Astrocyte (in vitro differentiated cells and primary cell): ENCODE measurements around the gene TM9SF4. TPM values are rescaled to one million over a fixed set of nuclear protein-coding genes. Genes with fewer than 3 reads are reported as not detected.

Source experiments
- DNase-seq: peaks from one replicate; pipeline ENCODE4 v3.0.0-alpha.2; 2010; ENCODE audit warnings: low read depth
- FAIRE-seq: peaks from 2 replicates; lab custom pipeline; 2011; peaks lifted over from hg19 to GRCh38; lab: Jason Lieb, UNC
- H2AFZ ChIP-seq: 2 replicates; pipeline ENCODE4 v1.6.0; 2012; ENCODE audit warnings: low read depth, low read length, inconsistent platforms
- H3K27ac ChIP-seq: 2 replicates; pipeline ENCODE4 v1.5.1; 2011; ENCODE audit warnings: low read depth, low read length, inconsistent platforms
- H3K27me3 ChIP-seq: 2 replicates; pipeline ENCODE4 v1.6.0; 2011; ENCODE audit warnings: low read length, inconsistent platforms; ENCODE audit not compliant: insufficient read depth
- H3K36me3 ChIP-seq: 2 replicates; pipeline ENCODE4 v1.5.1; 2011; ENCODE audit warnings: low read length, inconsistent platforms; ENCODE audit not compliant: insufficient read depth
- H3K4me1 ChIP-seq: 2 replicates; pipeline ENCODE4 v1.5.1; 2011; ENCODE audit warnings: low read length, inconsistent platforms; ENCODE audit not compliant: insufficient read depth
- H3K4me2 ChIP-seq: 2 replicates; pipeline ENCODE4 v1.6.0; 2012; ENCODE audit warnings: low read length, inconsistent platforms
- H3K4me3 ChIP-seq: 2 replicates; pipeline ENCODE4 v1.5.1; 2011; ENCODE audit warnings: low read depth, mild to moderate bottlenecking, low read length, inconsistent platforms; ENCODE audit not compliant: insufficient read depth
- H3K79me2 ChIP-seq: 2 replicates; pipeline ENCODE4 v1.6.0; 2012; ENCODE audit warnings: mild to moderate bottlenecking, low read length, inconsistent platforms; ENCODE audit not compliant: insufficient read depth
- H3K9ac ChIP-seq: 2 replicates; pipeline ENCODE4 v1.6.0; 2012; ENCODE audit warnings: mild to moderate bottlenecking, low read length, inconsistent platforms
- H3K9me3 ChIP-seq: 2 replicates; pipeline ENCODE4 v1.5.1; 2012; ENCODE audit warnings: low read depth, mild to moderate bottlenecking, low read length, inconsistent platforms; ENCODE audit not compliant: insufficient read depth
- H4K20me1 ChIP-seq: 2 replicates; pipeline ENCODE4 v1.6.0; 2012; ENCODE audit warnings: low read length, inconsistent platforms; ENCODE audit not compliant: insufficient read depth
- H3K27ac Mint-ChIP-seq: one replicate; pipeline ENCODE4 v1.8.0; 2021; ENCODE audit warnings: mild to moderate bottlenecking, mixed read lengths; ENCODE audit not compliant: unreplicated experiment
- H3K27me3 Mint-ChIP-seq: one replicate; pipeline ENCODE4 v1.8.0; 2021; ENCODE audit warnings: low read depth, mixed read lengths; ENCODE audit not compliant: unreplicated experiment
- H3K36me3 Mint-ChIP-seq: one replicate; pipeline ENCODE4 v1.8.0; 2021; ENCODE audit warnings: low read depth, mixed read lengths; ENCODE audit not compliant: unreplicated experiment
- H3K4me1 Mint-ChIP-seq: one replicate; pipeline ENCODE4 v1.8.0; 2021; ENCODE audit warnings: low read depth, mixed read lengths; ENCODE audit not compliant: unreplicated experiment
- H3K4me3 Mint-ChIP-seq: one replicate; pipeline ENCODE4 v1.8.0; 2021; ENCODE audit warnings: mild to moderate bottlenecking, moderate library complexity, mixed read lengths; ENCODE audit not compliant: unreplicated experiment
- H3K9me3 Mint-ChIP-seq: one replicate; pipeline ENCODE4 v1.8.0; 2021; ENCODE audit warnings: mild to moderate bottlenecking, mixed read lengths; ENCODE audit not compliant: unreplicated experiment
- EZH2 ChIP-seq: IDR thresholded peaks from 2 replicates; pipeline ENCODE4 v1.6.1; 2012; ENCODE audit warnings: mild to moderate bottlenecking, low read length, inconsistent platforms; ENCODE audit not compliant: insufficient read depth
- total RNA-seq: library from RNA; stranded (reverse); gene quantifications from 2 replicates; pipeline ENCODE4 v1.2.1, GENCODE V29; 2021
- TF ChIP-seq, protein P1 (sequence below): IDR thresholded peaks from 2 replicates; pipeline ENCODE4 v1.5.1; 2011; ENCODE audit warnings: low read depth, mild to moderate bottlenecking, inconsistent platforms, low read length, moderate library complexity; ENCODE audit not compliant: insufficient read depth

The TM9SF4 gene
- total RNA-seq, 1 donor from 2014 or later = 64.0 TPM

DNA sequence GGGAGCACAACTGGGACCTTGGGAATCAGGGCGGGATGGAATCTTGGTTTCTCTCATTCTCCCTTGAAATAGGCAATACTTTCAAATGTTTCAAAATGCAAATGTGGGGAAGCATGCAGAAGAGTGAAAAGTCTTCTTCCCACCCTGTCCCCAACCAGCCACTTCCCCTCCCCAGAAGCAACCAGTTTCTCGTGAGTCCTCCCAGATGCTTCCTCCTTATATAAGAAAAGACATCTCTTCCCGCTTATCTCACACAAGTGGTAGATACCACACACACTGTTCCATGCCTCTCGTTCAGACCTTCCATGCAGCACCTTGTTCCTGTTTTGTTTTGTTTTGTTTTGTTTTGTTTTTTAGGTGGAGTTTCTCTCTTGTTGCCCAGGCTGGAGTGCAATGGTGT lies 32.3 kb upstream of the TM9SF4 start:
- Mint-ChIP-seq H3K4me1 (peaks cover 2% of the 10 kb centered on the region), H3K4me3 (no peak overlapping the region), H3K27ac (no peak overlapping the region), H3K27me3 (peaks cover 40% of the 10 kb centered on the region), H3K36me3 (no peaks in the 10 kb centered on the region), H3K9me3 (no peaks in the 10 kb centered on the region)
- FAIRE-seq (no peak), DNase-seq (no peak)
- Histone ChIP-seq H3K9ac (no peak overlapping the region), H3K4me1 (no peaks in the 10 kb centered on the region), H3K36me3 (no peaks in the 10 kb centered on the region), H3K27ac (no peak overlapping the region), H3K4me2 (no peak overlapping the region), H2AFZ (no peak overlapping the region), H3K4me3 (no peak overlapping the region), H3K9me3 (no peaks in the 10 kb centered on the region), H4K20me1 (no peaks in the 10 kb centered on the region), H3K27me3 (peaks cover 31% of the 10 kb centered on the region), H3K79me2 (no peaks in the 10 kb centered on the region)
- TF ChIP-seq EZH2 = no peak

DNA sequence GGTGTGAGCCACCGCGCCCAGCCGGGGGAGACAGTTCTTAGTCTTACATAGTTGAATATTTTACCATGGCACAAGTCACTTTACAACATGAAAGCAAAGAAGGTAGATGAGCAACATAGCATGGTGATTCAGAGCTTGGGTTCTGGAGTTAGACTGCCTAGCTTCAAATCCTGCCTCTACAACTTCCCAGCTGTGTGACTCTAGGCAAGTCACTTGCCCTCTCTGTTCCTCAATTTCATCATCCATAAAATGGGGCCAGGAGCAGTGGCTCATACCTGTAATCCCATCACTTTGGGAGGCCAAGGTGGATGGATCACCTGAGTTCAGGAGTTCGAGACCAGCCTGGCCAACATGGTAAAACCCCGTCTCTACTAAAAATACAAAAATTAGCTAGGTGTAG lies 31.2 kb upstream of the TM9SF4 start:
- H3K27ac Mint-ChIP-seq = no peak overlapping the region
- H3K9me3 Mint-ChIP-seq = peaks cover 4% of the 10 kb centered on the region
- TF ChIP-seq EZH2 = no peak
- TF ChIP-seq, protein P1, sequence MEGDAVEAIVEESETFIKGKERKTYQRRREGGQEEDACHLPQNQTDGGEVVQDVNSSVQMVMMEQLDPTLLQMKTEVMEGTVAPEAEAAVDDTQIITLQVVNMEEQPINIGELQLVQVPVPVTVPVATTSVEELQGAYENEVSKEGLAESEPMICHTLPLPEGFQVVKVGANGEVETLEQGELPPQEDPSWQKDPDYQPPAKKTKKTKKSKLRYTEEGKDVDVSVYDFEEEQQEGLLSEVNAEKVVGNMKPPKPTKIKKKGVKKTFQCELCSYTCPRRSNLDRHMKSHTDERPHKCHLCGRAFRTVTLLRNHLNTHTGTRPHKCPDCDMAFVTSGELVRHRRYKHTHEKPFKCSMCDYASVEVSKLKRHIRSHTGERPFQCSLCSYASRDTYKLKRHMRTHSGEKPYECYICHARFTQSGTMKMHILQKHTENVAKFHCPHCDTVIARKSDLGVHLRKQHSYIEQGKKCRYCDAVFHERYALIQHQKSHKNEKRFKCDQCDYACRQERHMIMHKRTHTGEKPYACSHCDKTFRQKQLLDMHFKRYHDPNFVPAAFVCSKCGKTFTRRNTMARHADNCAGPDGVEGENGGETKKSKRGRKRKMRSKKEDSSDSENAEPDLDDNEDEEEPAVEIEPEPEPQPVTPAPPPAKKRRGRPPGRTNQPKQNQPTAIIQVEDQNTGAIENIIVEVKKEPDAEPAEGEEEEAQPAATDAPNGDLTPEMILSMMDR = no peak
- no peaks in the 10 kb centered on the region for H4K20me1 ChIP-seq
- H3K36me3 Mint-ChIP-seq = no peaks in the 10 kb centered on the region
- peaks cover 51% of the 10 kb centered on the region for H3K27me3 Mint-ChIP-seq
- no peak overlapping the region for H3K4me2 ChIP-seq
- FAIRE-seq (no peak), DNase-seq (no peak)
- no peaks in the 10 kb centered on the region for H3K79me2 ChIP-seq
- no peak overlapping the region for H3K4me3 ChIP-seq
- no peaks in the 10 kb centered on the region for H3K9me3 ChIP-seq
- no peaks in the 10 kb centered on the region for H3K36me3 ChIP-seq
- H3K4me1 ChIP-seq = no peaks in the 10 kb centered on the region
- H2AFZ ChIP-seq = no peak overlapping the region
- H3K4me1 Mint-ChIP-seq = no peaks in the 10 kb centered on the region
- no peak overlapping the region for H3K9ac ChIP-seq
- no peak overlapping the region for H3K4me3 Mint-ChIP-seq
- no peak overlapping the region for H3K27ac ChIP-seq
- peaks cover 38% of the 10 kb centered on the region for H3K27me3 ChIP-seq

DNA sequence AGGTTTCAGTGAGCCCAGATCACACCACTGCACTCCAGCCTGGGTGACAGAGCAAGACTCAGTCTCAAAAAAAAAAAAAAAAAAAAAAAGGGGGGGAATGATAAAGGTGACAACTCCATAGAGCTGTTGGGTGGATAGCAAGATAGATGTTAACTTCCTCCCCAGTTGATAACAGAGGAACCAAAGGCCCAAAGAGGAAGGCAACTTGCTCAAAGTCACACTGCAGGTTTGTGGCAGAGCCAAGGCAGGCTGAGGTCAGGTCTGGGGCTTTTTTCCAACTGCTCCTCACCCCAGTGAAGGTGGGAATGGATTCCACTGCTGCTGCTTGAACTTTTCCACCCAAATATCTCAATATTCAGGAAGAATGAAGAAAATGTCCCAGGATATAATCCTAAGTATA lies 30.7 kb upstream of the TM9SF4 start:
- Mint-ChIP-seq H3K27me3 (peaks cover 54% of the 10 kb centered on the region), H3K27ac (no peak overlapping the region), H3K4me1 (no peaks in the 10 kb centered on the region), H3K4me3 (no peak overlapping the region), H3K9me3 (peaks cover 4% of the 10 kb centered on the region), H3K36me3 (no peaks in the 10 kb centered on the region)
- H3K4me3 ChIP-seq = no peak overlapping the region
- TF ChIP-seq EZH2 = no peak
- TF ChIP-seq, protein P1 = no peak
- H3K36me3 ChIP-seq = no peaks in the 10 kb centered on the region
- H3K9me3 ChIP-seq = no peaks in the 10 kb centered on the region
- no peak overlapping the region for H2AFZ ChIP-seq
- H3K79me2 ChIP-seq = no peaks in the 10 kb centered on the region
- no peaks in the 10 kb centered on the region for H3K4me1 ChIP-seq
- H3K9ac ChIP-seq = no peak overlapping the region
- FAIRE-seq (no peak), DNase-seq (no peak)
- H3K4me2 ChIP-seq = no peak overlapping the region
- H4K20me1 ChIP-seq = no peaks in the 10 kb centered on the region
- H3K27me3 ChIP-seq = peaks cover 41% of the 10 kb centered on the region
- no peak overlapping the region for H3K27ac ChIP-seq
